Tongue (tissue), 2 donors: ENCODE measurements around the gene PSMG1. TPM values are rescaled to one million over a fixed set of nuclear protein-coding genes. Genes with fewer than 3 reads are reported as not detected.
A peak's percentile ranks its signal among the peaks of the same experiment; 100 is the strongest.
"Not testable (repeated sequence)": the region's sequence is repeated elsewhere in the genome, so short reads cannot be mapped to it uniquely, and the experiment has no call there.

ENCODE experiments used
- DNase-seq: peaks from one replicate; pipeline ENCODE4 v3.0.0-alpha.2; 2015
- total RNA-seq: library from RNA; depleted of rRNA; stranded (reverse); fragments of >200 nt; gene quantifications from one replicate; pipeline ENCODE4 v1.2.3, GENCODE V29; 2014

The PSMG1 gene
- total RNA-seq, 1 donor from 2014 or later, result 15.5 TPM

- DNase-seq, result no peak
Observed at GRCh38 chr21:39188521-39189139, 5.4 kb upstream of the PSMG1 start.

GRCh38 chr21:39187141-39187540 is 3.9 kb upstream of the PSMG1 start:
- DNase-seq, result no peak

- no peak for DNase-seq
Observed at GRCh38 chr21:39186676-39187075, 3.4 kb upstream of the PSMG1 start.

GRCh38 chr21:39185157-39185556 is 1.9 kb upstream of the PSMG1 start:
- DNase-seq, result no peak

- DNase-seq, result no peak
Observed at GRCh38 chr21:39184050-39184980, 1.1 kb upstream of the PSMG1 start.

GRCh38 chr21:39182484-39183271 is 573 bp downstream of the PSMG1 start:
- peak; percentile 42 for DNase-seq

- DNase-seq, result no peak
Observed at GRCh38 chr21:39182016-39182415, 1.2 kb downstream of the PSMG1 start.

GRCh38 chr21:39181205-39181818 is 1.9 kb downstream of the PSMG1 start:
- no peak for DNase-seq

- DNase-seq, result no peak
Observed at GRCh38 chr21:39180429-39181019, 2.7 kb downstream of the PSMG1 start.

GRCh38 chr21:39178421-39178820 is 4.8 kb downstream of the PSMG1 start:
- no peak for DNase-seq

- peak; percentile 38 for DNase-seq
Observed at GRCh38 chr21:39176271-39176709, 7.0 kb downstream of the PSMG1 start.

GRCh38 chr21:39175665-39176064 is 7.6 kb downstream of the PSMG1 start:
- DNase-seq, result no peak

GRCh38 chr21:39175154-39175553 is 8.1 kb downstream of the PSMG1 start:
- peak; percentile 48 for DNase-seq

- peak; percentile 41 for DNase-seq
Observed at GRCh38 chr21:39173716-39174680, 9.3 kb downstream of the PSMG1 start.

GRCh38 chr21:39169906-39170305 is 13.3 kb downstream of the PSMG1 start:
- DNase-seq, result no peak

GRCh38 chr21:39168800-39169199 is 14.5 kb downstream of the PSMG1 start:
- no peak for DNase-seq

- DNase-seq, result no peak
Observed at GRCh38 chr21:39164523-39164922, 18.7 kb downstream of the PSMG1 start.

GRCh38 chr21:39161064-39161463 is 22.2 kb downstream of the PSMG1 start:
- DNase-seq, result no peak

- peak; percentile 81 for DNase-seq
Observed at GRCh38 chr21:39159342-39160063, 23.7 kb downstream of the PSMG1 start.

- not testable (repeated sequence) for DNase-seq
Observed at GRCh38 chr21:39157241-39157640, 26.0 kb downstream of the PSMG1 start.
